NCI-H524 treated with DMSO at 0.1 percent for 48 hours (cell line): Measurements from ENCODE around the gene ATXN1.

Experiments used
- DNase-seq: peaks from one replicate; lab custom pipeline; 2025; lab: John Stamatoyannopoulos, UW

Gene ATXN1

DNA sequence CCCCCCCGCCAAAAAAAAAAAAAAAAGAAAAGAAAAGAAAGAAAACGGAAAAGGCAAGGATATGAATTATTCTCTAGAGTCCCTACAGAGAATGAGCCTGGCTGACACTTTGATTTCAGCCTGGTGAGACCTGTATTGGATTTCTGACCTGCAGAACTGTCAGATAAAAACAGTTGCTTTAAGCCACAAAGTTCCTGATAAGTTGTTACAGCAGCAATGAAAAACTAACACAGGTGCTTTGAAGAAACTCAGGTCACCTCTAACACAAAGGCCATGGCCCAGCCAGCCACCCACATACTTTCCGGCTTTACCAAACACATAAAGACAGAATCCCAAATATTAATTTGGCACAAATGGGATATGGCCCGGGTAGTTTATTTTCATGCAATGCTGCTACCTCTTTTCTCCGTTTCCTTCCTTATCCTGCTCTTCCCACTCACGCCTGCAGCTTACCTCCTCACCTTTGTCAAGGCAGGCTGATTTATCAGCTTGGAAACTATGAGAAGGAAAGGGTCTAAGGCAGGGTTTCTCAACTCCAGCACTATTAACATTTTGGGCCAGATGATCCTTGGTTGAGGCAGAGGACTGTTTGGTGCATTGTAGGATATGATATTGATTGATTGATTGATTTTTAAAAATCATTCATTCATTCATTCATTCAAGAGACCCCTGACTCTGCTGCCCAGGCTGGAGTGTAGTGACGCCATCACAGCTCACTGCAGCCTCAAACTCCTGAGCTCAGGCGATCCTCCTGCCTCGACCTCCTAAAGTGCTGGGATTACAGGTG is 88.1 kb downstream of the ATXN1 start:
- DNase-seq: no peak

DNA sequence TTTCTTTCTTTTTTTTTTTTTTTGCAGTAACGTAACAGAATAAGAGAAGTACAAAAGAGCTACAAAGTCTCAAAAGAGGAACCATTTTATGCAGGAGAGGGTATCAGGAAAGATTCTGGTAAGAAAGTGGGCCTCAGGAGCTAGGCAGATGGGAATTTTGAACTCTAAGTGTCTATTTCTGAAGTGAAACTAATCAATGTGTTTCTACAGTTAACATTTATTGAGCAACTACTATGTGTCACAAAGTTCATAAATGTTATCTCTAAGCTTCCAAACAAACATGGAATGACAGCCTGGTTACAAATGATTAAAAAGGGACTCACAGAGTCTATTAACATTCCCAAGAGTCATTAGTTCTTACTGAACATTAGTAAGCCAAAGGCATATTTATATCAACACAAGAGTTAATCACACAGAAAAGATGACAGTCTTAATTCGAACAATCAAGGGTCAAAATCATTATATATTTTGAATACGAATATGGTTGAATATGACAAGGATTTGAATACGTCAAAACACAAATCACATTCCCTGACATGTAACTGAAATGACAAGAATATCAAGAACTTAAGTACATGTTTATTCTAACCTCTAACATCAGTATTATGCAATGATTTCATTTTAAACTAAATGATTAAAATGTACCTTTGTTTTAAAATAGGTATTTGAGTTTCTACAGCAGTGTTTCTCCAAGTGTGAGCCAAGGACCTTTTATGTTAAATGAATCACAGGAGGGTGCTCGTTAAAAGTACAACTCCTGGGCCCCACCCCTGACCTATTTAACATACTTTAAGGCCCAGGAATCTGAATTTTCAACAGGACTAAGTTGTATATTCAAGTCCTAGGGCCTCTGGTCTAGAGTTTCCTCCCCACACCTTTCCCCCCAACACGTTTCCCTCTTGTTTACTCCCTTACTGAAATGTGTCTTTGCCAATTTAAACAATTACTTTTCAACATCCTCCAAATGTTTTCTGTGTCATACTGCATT is 89.7 kb downstream of the ATXN1 start:
- DNase-seq: no peak

DNA sequence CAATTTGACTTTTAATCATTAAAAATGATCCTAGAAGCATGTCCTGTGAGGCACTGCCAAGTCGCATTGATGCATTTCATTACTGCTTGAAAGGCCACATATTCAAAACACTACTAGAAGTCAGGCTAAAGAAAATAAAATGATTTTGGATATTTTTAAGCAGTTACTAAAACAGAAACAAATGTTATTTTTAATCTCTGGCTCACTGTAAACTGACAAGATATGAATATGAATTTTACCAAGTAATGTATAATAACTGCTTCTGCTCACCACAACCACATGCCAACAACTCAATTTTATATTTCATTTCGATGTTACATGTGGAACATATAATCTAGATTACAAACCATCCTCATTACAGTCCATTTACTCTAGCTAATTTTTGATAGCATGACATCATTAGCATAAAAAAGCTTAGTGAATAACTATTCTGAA is 90.6 kb downstream of the ATXN1 start:
- no peak for DNase-seq

DNA sequence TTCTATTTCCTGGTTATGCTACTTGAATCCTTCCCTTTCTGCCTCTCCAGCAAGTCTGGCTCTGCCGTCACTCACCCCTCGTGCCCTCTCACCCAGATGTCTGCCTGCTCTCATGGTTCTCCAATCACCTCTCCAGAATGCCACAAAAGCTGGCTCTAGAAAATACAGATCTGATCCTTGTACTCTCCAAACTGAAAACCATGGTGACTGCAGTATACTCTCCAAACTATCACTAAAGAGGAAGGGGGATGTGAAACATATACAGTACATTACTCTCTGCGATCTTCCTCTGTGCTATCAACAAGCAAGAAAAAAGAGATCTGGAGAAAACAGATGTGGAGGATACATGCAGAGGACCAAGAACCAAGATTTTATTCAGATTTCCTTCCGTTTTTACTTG is 91.1 kb downstream of the ATXN1 start:
- no peak for DNase-seq

DNA sequence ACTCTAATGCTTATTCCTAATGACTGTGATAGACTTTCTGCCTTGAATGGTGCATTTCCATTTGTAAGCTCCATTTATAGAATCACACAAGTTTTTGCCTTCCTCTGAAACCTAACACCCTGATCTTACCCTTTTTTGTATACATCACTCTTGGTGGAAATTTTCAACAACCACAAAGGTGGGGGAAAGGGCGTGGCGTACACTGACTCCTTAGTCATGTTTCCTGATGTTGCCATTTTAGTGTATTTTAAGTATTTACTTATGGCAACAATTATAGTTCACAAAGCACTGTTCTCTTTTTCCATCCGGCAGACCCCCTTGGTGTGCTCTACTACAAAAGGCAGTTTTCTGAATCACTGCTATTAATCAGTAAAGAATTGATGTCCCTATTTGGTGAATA is 92.0 kb downstream of the ATXN1 start:
- no peak for DNase-seq

DNA sequence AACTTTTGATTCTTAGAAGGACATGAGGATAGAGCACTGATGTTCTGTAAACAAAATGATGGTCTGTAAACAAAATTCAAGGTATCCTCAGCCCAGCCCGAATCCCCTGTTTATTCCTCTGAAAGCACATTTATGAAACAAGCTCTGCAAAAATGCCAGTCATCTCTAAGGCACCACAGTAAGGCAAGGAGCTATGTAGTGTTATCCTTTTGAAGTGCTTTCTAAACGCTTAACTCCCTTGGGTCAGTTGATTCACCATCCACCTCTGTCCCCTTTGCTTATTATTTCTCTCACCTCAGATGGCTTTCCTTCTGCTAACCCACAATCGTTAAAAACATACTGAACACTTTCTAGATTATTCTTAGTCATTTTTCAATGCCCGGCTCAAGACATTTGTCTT is 93.8 kb downstream of the ATXN1 start:
- no peak for DNase-seq

DNA sequence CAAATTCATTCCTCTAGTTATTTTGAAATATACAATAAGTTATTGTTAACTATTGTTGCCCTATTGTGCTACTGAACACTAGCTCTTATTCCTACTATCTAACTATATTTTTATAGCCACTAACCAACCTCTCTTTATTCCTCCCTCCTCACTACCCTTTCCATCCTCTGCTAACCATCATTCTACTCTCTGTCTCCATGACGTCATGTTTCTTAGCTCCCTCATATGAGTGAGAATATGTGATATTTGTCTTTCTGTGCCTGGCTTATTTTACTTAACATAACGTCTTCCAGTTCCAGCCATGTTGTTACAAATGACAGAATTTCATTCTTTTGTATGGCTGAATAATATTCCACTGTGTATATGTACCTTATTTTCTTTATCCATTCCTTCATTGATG is 95.3 kb downstream of the ATXN1 start:
- no peak for DNase-seq

DNA sequence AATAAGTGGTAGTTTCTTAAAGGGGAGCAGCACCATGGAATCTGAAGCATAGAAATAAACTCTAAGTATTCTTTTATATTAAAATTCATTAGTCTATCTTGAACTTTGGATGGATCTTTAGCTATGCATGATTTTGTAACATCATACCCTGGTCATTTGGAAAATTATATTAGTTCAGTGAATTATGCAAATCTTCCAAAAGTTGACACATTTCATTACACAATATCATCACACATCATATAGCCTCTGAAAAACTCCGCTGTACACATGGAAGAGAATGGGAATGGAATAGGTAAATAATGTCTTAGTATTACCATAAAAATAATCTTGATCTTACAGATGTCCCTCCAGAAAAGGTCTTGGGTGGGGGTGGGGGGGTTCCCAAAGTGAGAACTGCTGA is 96.1 kb downstream of the ATXN1 start:
- no peak for DNase-seq

DNA sequence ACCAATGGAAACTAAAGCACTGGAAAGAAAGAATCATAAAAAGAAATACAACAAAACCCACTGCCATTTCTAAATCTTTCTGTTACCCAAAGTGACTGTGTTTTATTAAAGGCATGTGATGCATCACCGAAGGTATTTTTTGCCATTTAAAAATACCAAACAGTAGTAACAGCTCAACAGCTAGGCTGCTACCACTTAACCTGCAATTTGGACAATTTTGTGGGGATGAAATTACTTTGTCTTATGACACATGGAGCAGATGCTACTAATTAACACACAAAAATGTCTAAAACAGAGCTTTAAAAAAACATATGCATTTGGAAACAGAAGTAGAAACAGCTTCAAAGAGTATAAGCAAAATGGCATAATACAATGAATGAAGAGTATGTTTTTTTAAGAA is 97.4 kb downstream of the ATXN1 start:
- DNase-seq: no peak

DNA sequence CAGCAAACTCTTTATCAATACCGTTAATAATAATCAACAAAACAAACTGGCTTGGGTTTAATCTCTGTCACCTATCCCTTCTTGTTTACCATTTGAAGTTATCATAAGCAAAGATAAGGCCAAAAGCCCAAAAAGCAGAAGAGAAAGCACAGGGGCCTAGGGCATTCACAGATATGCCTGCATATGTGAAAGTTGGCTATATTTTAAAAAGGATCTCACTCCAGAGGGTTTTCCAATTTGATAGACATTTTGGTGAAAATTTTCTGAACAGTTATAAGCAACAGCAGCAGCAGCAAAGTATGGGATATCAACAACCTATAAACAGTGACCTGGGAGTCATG is 101.1 kb downstream of the ATXN1 start:
- DNase-seq: no peak

DNA sequence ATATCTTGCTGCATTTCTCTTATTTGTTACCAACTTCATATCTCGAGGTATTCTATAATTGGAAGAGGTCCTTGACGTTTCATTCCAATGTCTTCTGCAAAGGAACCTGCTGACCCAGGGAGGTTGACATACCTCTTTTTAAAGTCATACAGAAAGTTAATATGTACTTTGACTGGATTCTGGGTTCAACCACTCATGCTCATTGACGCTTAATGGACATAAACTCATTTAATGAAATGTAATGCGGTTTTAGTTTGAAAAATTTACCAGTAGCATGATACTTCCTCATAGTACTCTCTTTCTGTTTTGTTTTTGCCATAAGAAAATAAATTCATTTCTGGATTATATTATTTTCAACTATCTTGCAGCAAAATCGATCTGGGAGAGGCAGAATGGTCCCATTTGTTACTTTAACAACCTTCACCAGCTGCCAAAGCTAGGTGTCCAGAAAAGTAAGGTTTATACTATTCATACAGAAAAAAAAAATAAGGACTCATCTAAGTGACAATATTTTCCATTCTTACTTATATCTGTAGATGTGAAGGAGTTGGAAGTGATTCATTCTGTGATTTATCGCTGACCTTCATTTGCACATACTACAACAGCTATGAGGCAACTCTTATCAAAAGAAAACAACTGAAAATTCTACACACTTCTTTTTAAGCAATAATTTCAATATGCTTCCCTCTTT is 101.6 kb downstream of the ATXN1 start:
- DNase-seq: no peak

DNA sequence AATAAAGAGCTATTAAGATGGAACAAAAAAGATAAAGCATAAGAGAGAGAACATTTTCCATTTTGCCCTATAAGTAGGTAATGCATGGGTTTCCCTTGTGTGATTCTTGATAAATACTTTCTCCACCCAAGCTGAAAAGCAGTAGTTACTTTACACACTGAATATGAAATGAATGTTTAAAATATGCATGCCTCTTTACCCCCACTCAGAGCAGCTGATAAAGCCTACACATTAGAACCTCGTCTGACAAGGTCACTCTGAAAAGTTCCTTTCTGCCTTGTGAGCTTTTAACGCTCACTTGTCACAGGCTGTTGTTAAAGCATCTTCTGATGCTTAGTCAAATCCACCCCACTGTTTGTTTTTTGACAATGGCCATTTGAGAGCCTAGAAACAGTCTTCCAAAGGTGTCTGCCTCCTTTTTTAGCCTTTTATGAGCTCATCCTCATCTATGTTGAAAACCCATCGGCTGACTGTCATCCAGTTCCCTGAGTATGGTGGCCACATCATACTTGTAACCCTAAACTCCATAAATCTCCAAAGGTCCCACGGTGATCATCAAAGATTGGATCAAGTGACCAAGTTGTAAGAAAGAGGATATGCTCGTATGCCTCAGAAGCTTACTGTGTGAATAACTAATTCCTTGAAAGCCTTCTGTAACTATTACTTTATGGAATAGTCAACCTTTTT is 102.8 kb downstream of the ATXN1 start:
- DNase-seq: no peak

DNA sequence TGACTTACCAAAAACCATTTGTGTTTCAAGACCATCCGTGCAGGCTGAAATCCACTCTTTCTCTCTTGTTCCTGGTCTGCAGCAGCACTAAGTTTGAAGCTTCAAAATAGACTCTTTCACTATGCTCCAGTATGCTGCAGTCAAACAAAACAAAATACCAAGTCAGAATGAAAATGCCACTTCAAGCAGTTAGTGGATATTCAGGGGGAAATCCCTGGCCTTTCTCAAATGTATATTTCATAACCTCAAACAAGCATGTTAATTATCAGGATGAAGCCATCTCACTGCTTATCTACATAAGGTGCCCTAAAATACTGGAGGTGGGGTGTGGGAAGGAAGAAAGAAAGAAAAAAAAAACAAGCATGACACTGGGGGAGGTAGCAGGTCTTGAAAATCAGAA is 103.5 kb downstream of the ATXN1 start:
- no peak for DNase-seq

DNA sequence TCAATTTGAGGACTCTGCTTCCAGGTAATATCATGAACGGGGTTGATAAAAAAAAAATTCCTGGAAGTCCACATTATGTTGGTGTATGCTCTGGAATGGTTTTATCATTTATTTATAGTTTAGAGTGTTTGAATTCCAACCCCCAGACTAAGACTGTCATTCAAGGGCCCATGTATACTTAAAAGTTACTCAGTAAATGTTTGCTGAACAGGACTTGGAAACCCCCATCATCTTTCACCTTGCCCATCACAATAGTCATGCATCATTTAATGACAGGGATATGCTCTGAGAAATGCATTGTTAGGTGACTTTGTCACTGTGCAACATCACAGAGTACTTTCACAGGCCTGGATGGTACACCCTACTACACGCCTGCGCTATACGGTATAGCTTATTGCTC is 104.8 kb downstream of the ATXN1 start:
- no peak for DNase-seq

DNA sequence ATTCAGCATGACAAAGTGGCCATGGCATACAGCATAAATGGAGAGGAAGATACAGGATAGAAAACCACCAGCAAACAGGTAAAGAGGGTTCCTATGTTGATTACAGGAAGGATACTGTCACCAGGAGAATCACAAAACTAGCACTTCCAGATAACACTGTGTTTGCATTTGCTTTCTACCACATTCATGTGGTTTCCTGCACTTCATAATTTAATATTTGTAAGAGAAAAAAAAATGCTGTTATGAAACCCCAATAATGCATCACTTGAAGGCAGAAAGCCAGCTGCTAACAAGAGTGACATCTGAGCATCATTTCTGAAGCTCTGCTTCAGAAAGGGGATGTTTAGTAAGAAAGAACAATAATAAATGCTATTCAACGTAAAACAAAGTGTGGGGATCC is 106.6 kb downstream of the ATXN1 start:
- DNase-seq: no peak

DNA sequence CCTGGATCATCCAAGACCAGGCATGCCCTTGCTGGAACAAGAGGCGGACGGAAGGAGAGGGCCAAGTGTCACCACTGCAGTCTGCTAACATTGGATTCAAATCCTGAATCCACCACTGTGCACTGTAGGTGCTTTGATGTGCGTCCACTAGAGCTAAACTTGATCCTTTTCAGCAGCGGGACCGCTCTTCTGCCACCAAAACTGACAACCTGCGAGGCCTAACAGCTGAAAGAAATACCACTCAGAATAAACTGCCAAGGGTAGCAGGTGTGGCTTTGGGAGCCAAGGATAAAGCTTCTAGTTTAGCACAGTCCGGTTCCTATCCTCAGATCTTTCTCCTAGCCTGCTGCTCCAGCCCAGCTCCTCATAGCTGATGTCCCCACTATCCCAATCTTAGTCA is 108.0 kb downstream of the ATXN1 start:
- no peak for DNase-seq

DNA sequence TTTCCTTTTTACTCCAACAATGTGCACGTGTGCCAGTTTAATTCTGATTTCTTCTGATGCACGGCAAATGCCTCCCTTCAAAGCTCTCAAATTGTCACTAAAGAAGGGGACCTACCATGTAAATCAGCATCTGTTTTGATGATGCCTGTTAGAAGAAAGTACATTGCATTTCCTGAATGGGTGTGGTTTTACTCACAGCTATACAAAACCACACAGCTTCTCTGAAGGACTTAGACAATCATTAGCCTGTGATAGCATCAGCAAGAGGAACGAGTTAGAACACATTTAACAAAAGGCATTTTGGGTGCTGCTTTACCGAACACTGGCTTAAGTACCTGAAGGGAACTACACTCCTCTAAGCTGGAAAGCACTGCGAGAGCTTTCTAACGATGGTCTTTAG is 109.4 kb downstream of the ATXN1 start:
- DNase-seq: no peak

DNA sequence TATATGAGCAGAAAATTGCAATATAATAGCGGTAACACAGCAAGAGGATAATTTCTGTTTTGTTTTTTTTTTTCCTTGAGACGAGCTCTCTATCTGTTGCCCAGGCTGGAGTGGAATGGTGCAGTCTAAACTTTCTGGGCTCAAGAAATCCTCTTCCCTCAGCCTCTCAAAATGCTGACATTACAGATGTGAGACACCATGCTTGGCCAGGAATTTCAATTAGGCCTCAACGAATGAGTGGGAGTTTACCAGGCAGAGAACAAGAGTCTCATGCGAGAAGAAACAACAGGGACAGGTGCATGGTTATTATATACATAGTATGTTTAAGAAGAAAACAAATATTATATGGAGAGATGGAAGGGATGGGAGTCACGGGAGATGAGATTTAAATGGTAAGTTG is 111.4 kb downstream of the ATXN1 start:
- no peak for DNase-seq

DNA sequence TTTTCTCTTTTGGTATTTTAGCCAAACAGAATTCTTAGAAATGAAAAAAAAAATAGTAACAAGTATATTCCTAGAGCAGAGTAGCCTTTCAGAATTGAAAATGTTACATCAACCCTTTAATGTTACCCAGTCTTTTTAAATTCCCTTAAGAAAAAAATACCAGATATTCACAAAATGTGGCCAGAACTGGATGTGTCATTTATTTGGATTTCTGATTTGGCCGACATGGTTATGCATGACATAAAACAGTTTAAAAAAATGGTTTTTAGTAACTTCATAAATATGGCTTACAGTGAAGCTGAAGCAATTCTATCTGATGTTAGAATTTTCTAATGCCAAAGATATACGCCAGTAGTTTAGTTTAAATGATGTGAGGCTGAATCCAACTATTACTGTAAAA is 112.0 kb downstream of the ATXN1 start:
- no peak for DNase-seq

DNA sequence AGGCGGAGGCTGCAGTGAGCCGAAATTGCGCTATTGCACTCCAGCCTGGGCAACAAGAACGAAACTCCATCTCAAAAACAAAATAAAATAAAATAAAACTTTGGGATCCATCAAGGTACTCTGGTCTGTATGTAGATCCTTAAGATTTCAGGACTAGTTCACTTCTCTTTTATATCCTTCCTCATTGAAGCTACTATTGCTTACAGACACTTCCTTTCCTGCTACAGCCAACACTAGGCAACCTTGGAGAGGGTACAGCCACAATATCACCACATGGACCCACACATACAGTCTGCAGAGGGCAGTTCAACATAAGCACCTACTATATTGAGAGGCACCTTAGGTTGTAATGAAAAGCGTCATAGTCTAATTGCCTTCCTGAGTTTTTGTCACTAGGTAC is 113.3 kb downstream of the ATXN1 start:
- DNase-seq: no peak

DNA sequence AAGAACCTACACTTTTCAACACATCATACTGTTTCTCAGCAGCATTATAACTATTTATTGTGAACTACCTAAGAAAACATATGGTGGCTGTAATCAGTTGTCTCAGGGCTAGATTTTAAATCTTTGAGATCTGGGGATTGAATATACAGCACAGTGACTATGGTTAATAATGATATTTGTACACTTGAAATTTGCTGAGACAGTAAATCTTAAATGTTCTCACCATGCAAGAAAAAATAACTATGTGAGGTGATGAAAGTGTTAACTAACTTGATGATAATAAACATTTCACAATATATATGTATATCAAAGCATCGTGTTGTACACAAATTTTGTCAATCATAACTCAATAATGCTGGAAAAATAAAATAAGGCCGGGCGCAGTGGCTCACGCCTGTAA is 113.8 kb downstream of the ATXN1 start:
- DNase-seq: no peak
